GM20000 (cell line): ENCODE measurements around the gene MPHOSPH6.

ENCODE experiments used
- DNase-seq: peaks from one replicate; pipeline ENCODE4 v3.0.0; 2012; ENCODE audit warnings: low spot score
- TF ChIP-seq, protein P1 (sequence below): IDR thresholded peaks from 2 replicates; pipeline ENCODE4 v1.5.1; 2012; ENCODE audit warnings: mild to moderate bottlenecking, control low read depth; ENCODE audit errors: extremely low read depth, missing control alignments

The MPHOSPH6 gene

DNA sequence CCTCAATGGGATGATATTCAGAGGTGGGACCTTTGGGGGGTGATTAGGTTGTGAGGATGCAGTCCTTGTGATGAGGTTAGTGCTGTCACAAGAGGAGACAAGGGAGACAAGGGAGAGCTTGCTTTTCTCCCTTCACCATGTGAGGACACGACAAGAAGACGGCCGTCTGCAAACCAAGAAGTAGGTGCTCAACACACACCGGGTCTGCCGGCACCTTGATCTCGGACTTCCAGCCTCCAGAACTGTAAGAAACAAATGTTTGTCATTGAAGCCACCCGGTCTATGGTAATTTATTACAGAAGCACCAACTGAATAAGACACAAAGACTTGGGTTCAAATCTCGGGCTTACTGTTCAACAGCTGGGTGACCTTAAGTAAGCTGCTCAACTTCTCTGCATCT is 64.9 kb downstream of the MPHOSPH6 start:
- TF ChIP-seq, protein P1, sequence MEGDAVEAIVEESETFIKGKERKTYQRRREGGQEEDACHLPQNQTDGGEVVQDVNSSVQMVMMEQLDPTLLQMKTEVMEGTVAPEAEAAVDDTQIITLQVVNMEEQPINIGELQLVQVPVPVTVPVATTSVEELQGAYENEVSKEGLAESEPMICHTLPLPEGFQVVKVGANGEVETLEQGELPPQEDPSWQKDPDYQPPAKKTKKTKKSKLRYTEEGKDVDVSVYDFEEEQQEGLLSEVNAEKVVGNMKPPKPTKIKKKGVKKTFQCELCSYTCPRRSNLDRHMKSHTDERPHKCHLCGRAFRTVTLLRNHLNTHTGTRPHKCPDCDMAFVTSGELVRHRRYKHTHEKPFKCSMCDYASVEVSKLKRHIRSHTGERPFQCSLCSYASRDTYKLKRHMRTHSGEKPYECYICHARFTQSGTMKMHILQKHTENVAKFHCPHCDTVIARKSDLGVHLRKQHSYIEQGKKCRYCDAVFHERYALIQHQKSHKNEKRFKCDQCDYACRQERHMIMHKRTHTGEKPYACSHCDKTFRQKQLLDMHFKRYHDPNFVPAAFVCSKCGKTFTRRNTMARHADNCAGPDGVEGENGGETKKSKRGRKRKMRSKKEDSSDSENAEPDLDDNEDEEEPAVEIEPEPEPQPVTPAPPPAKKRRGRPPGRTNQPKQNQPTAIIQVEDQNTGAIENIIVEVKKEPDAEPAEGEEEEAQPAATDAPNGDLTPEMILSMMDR = no peak
- DNase-seq = no peak
